Left lung (tissue), 10 donors: Measurements from ENCODE around the gene SPPL2B. TPM values are rescaled to one million over a fixed set of nuclear protein-coding genes. Genes with fewer than 3 reads are reported as not detected.
A peak's percentile ranks its signal among the peaks of the same experiment; 100 is the strongest.

Source experiments
- ATAC-seq: fragments of 200-7000 bp; cut with Tn5 transposase; one replicate; pipeline ENCODE4 v1.9.1; 2020; ENCODE audit warnings: moderate library complexity
- DNase-seq, 4 donors: peaks; one replicate each; pipeline ENCODE4 v3.0.0-alpha.2; 2013 to 2020
- H3K27ac ChIP-seq, 2 donors: fragments of 200-600 bp; sonication (generic) in 1 of 2; one replicate each; pipeline versions ENCODE4 v1.5.0 to v1.8.0; 2020 to 2021
- H3K27me3 ChIP-seq, 2 donors: fragments of 200-600 bp; sonication (generic) in 1 of 2; one replicate each; pipeline versions ENCODE4 v1.5.0 to v1.8.0; 2020 to 2021
- H3K36me3 ChIP-seq, 2 donors: fragments of 200-600 bp; sonication (generic) in 1 of 2; one replicate each; pipeline versions ENCODE4 v1.5.0 to v1.8.0; 2020 to 2021
- H3K4me1 ChIP-seq, 2 donors: fragments of 200-600 bp; one replicate each; pipeline ENCODE4 v1.8.0; 2021
- H3K4me3 ChIP-seq, 2 donors: fragments of 200-600 bp; sonication (generic) in 1 of 2; one replicate each; pipeline versions ENCODE4 v1.5.0 to v1.8.0; 2020 to 2021; ENCODE audit warnings: mild to moderate bottlenecking in 1 of 2
- H3K9me3 ChIP-seq, 2 donors: fragments of 200-600 bp; sonication (generic) in 1 of 2; one replicate each; pipeline versions ENCODE4 v1.5.0 to v1.8.0; 2020 to 2021
- CTCF ChIP-seq, 2 donors: fragments of 200-600 bp; sonication (generic) in 1 of 2; IDR thresholded peaks; one replicate each; pipeline versions ENCODE4 v1.5.0 to v1.8.0; 2021; ENCODE audit warnings: antibody characterized with exemption in 2 of 2
- intact Hi-C, 2 donors: fragments of 100-400 bp; cut with DNase I; formaldehyde crosslinking; loops; one replicate each; pipeline versions ENCODE4 v1.11.2 to v1.14.2; 2022
- polyA plus RNA-seq, 6 donors: library from polyadenylated mRNA; unstranded; fragments of 120-200 nt; gene quantifications; one replicate each; pipeline ENCODE4 v1.2.1, GENCODE V29; 2013; ENCODE audit not compliant: insufficient read length in 6 of 6
- total RNA-seq, 2 donors: library from RNA; stranded (reverse); fragmentation: NEBNext Ultra II Directional; extraction: Animal tissue kit (Norgen Biotek cat#: 25700); gene quantifications; one replicate each; pipeline ENCODE4 v1.2.1, GENCODE V29; 2021
- donor health status: DM: no; HTN: yes; CAD: no.
- donor health status: DM: no; HTN: no; CAD: no.

The SPPL2B gene
- total and polyA plus RNA-seq, 8 donors: 47.5 to 106 (median 69.7) TPM

- DNase-seq (peak in 2 of 4 donors; percentile 55 to 85), ATAC-seq (peak; percentile 52)
- Histone ChIP-seq H3K27me3 (peaks cover 23 to 84% of the 10 kb centered on the region in 2 donors), H3K27ac (no peak overlapping the region), H3K4me3 (no peak overlapping the region), H3K4me1 (peaks cover 4 to 26% of the 10 kb centered on the region in 2 donors), H3K36me3 (no peaks in the 10 kb centered on the region), H3K9me3 (no peaks in the 10 kb centered on the region)
- intact Hi-C loops: no loop called here
- no peak for TF ChIP-seq CTCF (IDR thresholded peaks at IDR 0.05)
These were observed 25.9 kb upstream of the SPPL2B start for GRCh38 chr19:2302319-2303210.

GRCh38 chr19:2303211-2303798, 25.2 kb upstream of the SPPL2B start:
- Histone ChIP-seq H3K9me3 (no peaks in the 10 kb centered on the region), H3K4me3 (no peak overlapping the region), H3K27me3 (peaks cover 27 to 86% of the 10 kb centered on the region in 2 donors), H3K27ac (no peak overlapping the region), H3K4me1 (peaks cover 4 to 31% of the 10 kb centered on the region in 2 donors), H3K36me3 (no peaks in the 10 kb centered on the region)
- intact Hi-C loops: no loop called here
- DNase-seq (no peak), ATAC-seq (no peak)
- no peak for TF ChIP-seq CTCF (IDR thresholded peaks at IDR 0.05)

- Histone ChIP-seq H3K27me3 (peaks cover 39 to 99% of the 10 kb centered on the region in 2 donors), H3K4me3 (no peak overlapping the region), H3K9me3 (no peaks in the 10 kb centered on the region), H3K4me1 (peaks cover 4 to 33% of the 10 kb centered on the region in 2 donors), H3K36me3 (no peaks in the 10 kb centered on the region), H3K27ac (no peak overlapping the region)
- no peak for DNase-seq
- intact Hi-C loops: no loop called here
- no peak for ATAC-seq
- no peak for TF ChIP-seq CTCF (IDR thresholded peaks at IDR 0.05)
These were observed 22.8 kb upstream of the SPPL2B start for GRCh38 chr19:2305452-2306280.

GRCh38 chr19:2306281-2306806, 22.1 kb upstream of the SPPL2B start:
- no peak for ATAC-seq
- Histone ChIP-seq H3K36me3 (no peaks in the 10 kb centered on the region), H3K27me3 (peaks cover 45 to 99% of the 10 kb centered on the region in 2 donors), H3K9me3 (no peaks in the 10 kb centered on the region), H3K4me1 (peaks cover 4 to 32% of the 10 kb centered on the region in 2 donors), H3K4me3 (no peak overlapping the region), H3K27ac (no peak overlapping the region)
- no peak for TF ChIP-seq CTCF (IDR thresholded peaks at IDR 0.05)
- intact Hi-C loops: no loop called here
- DNase-seq: no peak
